ENCODE measurements around the gene MRC1.

Gene MRC1

GRCh38 chr10:17787087-17787961 is 21.8 kb upstream of the MRC1 start:
- Mint-ChIP-seq H3K27me3 (peaks cover 7% of the 10 kb centered on the region), H3K4me1 (ENCODE audit: low read depth) (no peaks in the 10 kb centered on the region), H3K4me3 (no peak overlapping the region), H3K27ac (no peak overlapping the region), H3K36me3 (ENCODE audit: low read depth) (no peaks in the 10 kb centered on the region), H3K9me3 (no peaks in the 10 kb centered on the region)

- no peak overlapping the region for H3K27ac Mint-ChIP-seq
- peaks cover 5% of the 10 kb centered on the region for H3K4me1 Mint-ChIP-seq (ENCODE audit: low read depth)
- H3K27me3 Mint-ChIP-seq = peaks cover 7% of the 10 kb centered on the region
- no peaks in the 10 kb centered on the region for H3K9me3 Mint-ChIP-seq
- no peak overlapping the region for H3K4me3 Mint-ChIP-seq
- H3K36me3 Mint-ChIP-seq (ENCODE audit: low read depth) = no peaks in the 10 kb centered on the region
Observed at GRCh38 chr10:17788646-17789045, 20.5 kb upstream of the MRC1 start.

GRCh38 chr10:17789396-17789795 is 19.8 kb upstream of the MRC1 start:
- H3K27ac Mint-ChIP-seq = no peak overlapping the region
- H3K4me3 Mint-ChIP-seq = no peak overlapping the region
- H3K9me3 Mint-ChIP-seq = no peaks in the 10 kb centered on the region
- no peaks in the 10 kb centered on the region for H3K36me3 Mint-ChIP-seq (ENCODE audit: low read depth)
- H3K27me3 Mint-ChIP-seq = peaks cover 7% of the 10 kb centered on the region
- H3K4me1 Mint-ChIP-seq (ENCODE audit: low read depth) = peaks cover 5% of the 10 kb centered on the region

- Mint-ChIP-seq H3K27me3 (peaks cover 7% of the 10 kb centered on the region), H3K4me1 (ENCODE audit: low read depth) (peaks cover 5% of the 10 kb centered on the region), H3K36me3 (ENCODE audit: low read depth) (no peaks in the 10 kb centered on the region), H3K4me3 (no peak overlapping the region), H3K27ac (no peak overlapping the region), H3K9me3 (no peaks in the 10 kb centered on the region)
Observed at GRCh38 chr10:17790651-17791050, 18.5 kb upstream of the MRC1 start.

GRCh38 chr10:17792991-17793390 is 16.2 kb upstream of the MRC1 start:
- Mint-ChIP-seq H3K27ac (no peak overlapping the region), H3K4me1 (ENCODE audit: low read depth) (peaks cover 5% of the 10 kb centered on the region), H3K9me3 (no peaks in the 10 kb centered on the region), H3K36me3 (ENCODE audit: low read depth) (no peaks in the 10 kb centered on the region), H3K27me3 (peaks cover 7% of the 10 kb centered on the region), H3K4me3 (no peak overlapping the region)

- Mint-ChIP-seq H3K4me3 (no peak overlapping the region), H3K36me3 (ENCODE audit: low read depth) (no peaks in the 10 kb centered on the region), H3K27me3 (peaks cover 7% of the 10 kb centered on the region), H3K4me1 (ENCODE audit: low read depth) (peaks cover 5% of the 10 kb centered on the region), H3K27ac (no peak overlapping the region), H3K9me3 (no peaks in the 10 kb centered on the region)
Observed at GRCh38 chr10:17793823-17794644, 15.1 kb upstream of the MRC1 start.

- peaks cover 7% of the 10 kb centered on the region for H3K27me3 Mint-ChIP-seq
- H3K9me3 Mint-ChIP-seq = no peaks in the 10 kb centered on the region
- H3K4me1 Mint-ChIP-seq (ENCODE audit: low read depth) = peaks cover 5% of the 10 kb centered on the region
- H3K4me3 Mint-ChIP-seq = no peak overlapping the region
- H3K27ac Mint-ChIP-seq = no peak overlapping the region
- H3K36me3 Mint-ChIP-seq (ENCODE audit: low read depth) = no peaks in the 10 kb centered on the region
Observed at GRCh38 chr10:17795083-17795482, 14.1 kb upstream of the MRC1 start.

GRCh38 chr10:17795813-17796594 is 13.1 kb upstream of the MRC1 start:
- peaks cover 4% of the 10 kb centered on the region for H3K27me3 Mint-ChIP-seq
- peaks cover 5% of the 10 kb centered on the region for H3K4me1 Mint-ChIP-seq (ENCODE audit: low read depth)
- H3K9me3 Mint-ChIP-seq = no peaks in the 10 kb centered on the region
- no peak overlapping the region for H3K27ac Mint-ChIP-seq
- H3K36me3 Mint-ChIP-seq (ENCODE audit: low read depth) = no peaks in the 10 kb centered on the region
- no peak overlapping the region for H3K4me3 Mint-ChIP-seq

- Mint-ChIP-seq H3K4me1 (ENCODE audit: low read depth) (peaks cover 9% of the 10 kb centered on the region), H3K9me3 (no peaks in the 10 kb centered on the region), H3K36me3 (ENCODE audit: low read depth) (no peaks in the 10 kb centered on the region), H3K27ac (no peak overlapping the region), H3K4me3 (no peak overlapping the region), H3K27me3 (no peaks in the 10 kb centered on the region)
Observed at GRCh38 chr10:17801507-17801906, 7.6 kb upstream of the MRC1 start.

GRCh38 chr10:17802350-17802749 is 6.8 kb upstream of the MRC1 start:
- Mint-ChIP-seq H3K27ac (no peak overlapping the region), H3K9me3 (no peaks in the 10 kb centered on the region), H3K4me1 (ENCODE audit: low read depth) (peaks cover 9% of the 10 kb centered on the region), H3K4me3 (no peak overlapping the region), H3K27me3 (no peaks in the 10 kb centered on the region), H3K36me3 (ENCODE audit: low read depth) (no peaks in the 10 kb centered on the region)

- Mint-ChIP-seq H3K4me1 (ENCODE audit: low read depth) (peaks cover 9% of the 10 kb centered on the region), H3K27me3 (no peaks in the 10 kb centered on the region), H3K9me3 (no peaks in the 10 kb centered on the region), H3K27ac (no peak overlapping the region), H3K4me3 (no peak overlapping the region), H3K36me3 (ENCODE audit: low read depth) (no peaks in the 10 kb centered on the region)
Observed at GRCh38 chr10:17802976-17803375, 6.2 kb upstream of the MRC1 start.

GRCh38 chr10:17805330-17805729 is 3.8 kb upstream of the MRC1 start:
- Mint-ChIP-seq H3K9me3 (no peaks in the 10 kb centered on the region), H3K27me3 (peaks cover 9% of the 10 kb centered on the region), H3K27ac (no peak overlapping the region), H3K4me1 (ENCODE audit: low read depth) (peaks cover 14% of the 10 kb centered on the region), H3K4me3 (no peak overlapping the region), H3K36me3 (ENCODE audit: low read depth) (no peaks in the 10 kb centered on the region)

- peaks cover 13% of the 10 kb centered on the region for H3K27me3 Mint-ChIP-seq
- H3K4me3 Mint-ChIP-seq = no peak overlapping the region
- no peaks in the 10 kb centered on the region for H3K9me3 Mint-ChIP-seq
- H3K36me3 Mint-ChIP-seq (ENCODE audit: low read depth) = no peaks in the 10 kb centered on the region
- no peak overlapping the region for H3K27ac Mint-ChIP-seq
- H3K4me1 Mint-ChIP-seq (ENCODE audit: low read depth) = peaks cover 14% of the 10 kb centered on the region
Observed at GRCh38 chr10:17805921-17806577, 3.1 kb upstream of the MRC1 start.

GRCh38 chr10:17811146-17811865 is 2.2 kb downstream of the MRC1 start:
- Mint-ChIP-seq H3K4me1 (ENCODE audit: low read depth) (peaks cover 5% of the 10 kb centered on the region), H3K27ac (no peak overlapping the region), H3K9me3 (no peaks in the 10 kb centered on the region), H3K4me3 (no peak overlapping the region), H3K36me3 (ENCODE audit: low read depth) (no peaks in the 10 kb centered on the region), H3K27me3 (peaks cover 19% of the 10 kb centered on the region)

All from stimulated activated naive CD8-positive, alpha-beta T cell treated with anti-CD3 and anti-CD28 coated beads, Interleukin-15, Interleukin-2, amounts not matched to agents 100 ng/mL and 50 ng/mL, for 24 hours (primary cell).